ENCODE results near the gene DST. TPM values are rescaled to one million over a fixed set of nuclear protein-coding genes. Genes with fewer than 3 reads are reported as not detected.
"Not testable (repeated sequence)": the region's sequence is repeated elsewhere in the genome, so short reads cannot be mapped to it uniquely, and the experiment has no call there.

The DST gene
- total RNA-seq, 1 donor from 2014 or later: 151 TPM

DNA sequence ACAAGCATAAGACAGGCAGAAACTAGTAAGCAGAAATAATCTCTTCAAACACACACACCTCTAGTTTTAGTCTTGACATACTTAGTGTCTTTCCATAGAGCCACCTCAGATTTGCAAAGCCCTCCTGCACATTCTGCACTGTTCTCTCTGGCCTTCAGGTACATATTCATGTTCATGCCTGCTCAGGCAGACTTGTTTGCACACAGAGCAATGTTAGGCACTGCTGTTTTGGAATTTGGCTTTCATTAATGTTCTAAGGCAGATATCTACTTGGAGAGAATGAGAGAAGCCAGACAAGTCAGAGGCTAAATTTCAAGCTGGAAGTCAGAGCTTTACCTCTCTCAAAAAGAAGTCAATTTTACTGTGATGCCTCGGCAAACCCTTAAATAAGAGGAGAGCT lies 21.3 kb upstream of the DST start:
- Mint-ChIP-seq H3K36me3 (ENCODE audit: insufficient read depth) (peaks cover 2% of the 10 kb centered on the region), H3K4me3 (ENCODE audit: low read depth) (no peak overlapping the region), H3K9me3 (ENCODE audit: low read depth) (no peaks in the 10 kb centered on the region), H3K4me1 (ENCODE audit: low read depth) (peaks cover 12% of the 10 kb centered on the region), H3K27me3 (no peaks in the 10 kb centered on the region), H3K27ac (no peak overlapping the region)
- DNase-seq (ENCODE audit: low spot score, unreplicated experiment): no peak
- TF ChIP-seq, protein P1, sequence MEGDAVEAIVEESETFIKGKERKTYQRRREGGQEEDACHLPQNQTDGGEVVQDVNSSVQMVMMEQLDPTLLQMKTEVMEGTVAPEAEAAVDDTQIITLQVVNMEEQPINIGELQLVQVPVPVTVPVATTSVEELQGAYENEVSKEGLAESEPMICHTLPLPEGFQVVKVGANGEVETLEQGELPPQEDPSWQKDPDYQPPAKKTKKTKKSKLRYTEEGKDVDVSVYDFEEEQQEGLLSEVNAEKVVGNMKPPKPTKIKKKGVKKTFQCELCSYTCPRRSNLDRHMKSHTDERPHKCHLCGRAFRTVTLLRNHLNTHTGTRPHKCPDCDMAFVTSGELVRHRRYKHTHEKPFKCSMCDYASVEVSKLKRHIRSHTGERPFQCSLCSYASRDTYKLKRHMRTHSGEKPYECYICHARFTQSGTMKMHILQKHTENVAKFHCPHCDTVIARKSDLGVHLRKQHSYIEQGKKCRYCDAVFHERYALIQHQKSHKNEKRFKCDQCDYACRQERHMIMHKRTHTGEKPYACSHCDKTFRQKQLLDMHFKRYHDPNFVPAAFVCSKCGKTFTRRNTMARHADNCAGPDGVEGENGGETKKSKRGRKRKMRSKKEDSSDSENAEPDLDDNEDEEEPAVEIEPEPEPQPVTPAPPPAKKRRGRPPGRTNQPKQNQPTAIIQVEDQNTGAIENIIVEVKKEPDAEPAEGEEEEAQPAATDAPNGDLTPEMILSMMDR (IDR thresholded peaks at IDR 0.05; ENCODE audit: unreplicated experiment): no peak

GRCh38 chr6:56663344-56663743 lies 20.7 kb upstream of the DST start:
- H3K27ac Mint-ChIP-seq: no peak overlapping the region
- peaks cover 12% of the 10 kb centered on the region for H3K4me1 Mint-ChIP-seq (ENCODE audit: low read depth)

DNA sequence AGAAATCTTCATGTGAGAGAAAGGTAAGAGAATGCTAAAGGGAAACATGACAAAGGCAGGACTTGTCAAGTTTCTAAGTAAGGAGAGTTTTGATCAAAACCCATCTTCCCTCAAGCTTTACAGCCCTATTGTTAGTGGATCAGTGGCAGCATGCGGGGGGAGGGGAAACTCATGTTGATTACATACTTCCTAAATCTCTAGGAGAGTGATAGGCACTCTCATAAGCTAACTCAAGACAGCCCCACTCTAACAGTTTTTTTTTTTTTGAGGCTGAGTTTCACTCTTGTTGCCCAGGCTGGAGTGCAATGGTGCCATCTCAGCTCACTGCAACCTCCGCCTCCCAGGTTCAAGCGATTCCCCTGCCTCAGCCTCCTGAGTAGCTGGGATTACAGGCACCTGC lies 18.6 kb upstream of the DST start:
- not testable (repeated sequence) for H3K27me3 Mint-ChIP-seq; H3K4me3 Mint-ChIP-seq (ENCODE audit: low read depth); H3K27ac Mint-ChIP-seq; H3K9me3 Mint-ChIP-seq (ENCODE audit: low read depth); H3K36me3 Mint-ChIP-seq (ENCODE audit: insufficient read depth); DNase-seq (ENCODE audit: low spot score, unreplicated experiment)
- H3K4me1 Mint-ChIP-seq (ENCODE audit: low read depth): peaks cover 11% of the 10 kb centered on the region

More at GRCh38 chr6:56663344-56663743, 20.7 kb upstream of the DST start:
- Mint-ChIP-seq H3K27me3 (no peaks in the 10 kb centered on the region), H3K36me3 (ENCODE audit: insufficient read depth) (peaks cover 2% of the 10 kb centered on the region), H3K4me3 (ENCODE audit: low read depth) (no peak overlapping the region), H3K9me3 (ENCODE audit: low read depth) (no peaks in the 10 kb centered on the region)
- no peak for DNase-seq (ENCODE audit: low spot score, unreplicated experiment)
- TF ChIP-seq, protein P1 (IDR thresholded peaks at IDR 0.05; ENCODE audit: unreplicated experiment): no peak

DNA sequence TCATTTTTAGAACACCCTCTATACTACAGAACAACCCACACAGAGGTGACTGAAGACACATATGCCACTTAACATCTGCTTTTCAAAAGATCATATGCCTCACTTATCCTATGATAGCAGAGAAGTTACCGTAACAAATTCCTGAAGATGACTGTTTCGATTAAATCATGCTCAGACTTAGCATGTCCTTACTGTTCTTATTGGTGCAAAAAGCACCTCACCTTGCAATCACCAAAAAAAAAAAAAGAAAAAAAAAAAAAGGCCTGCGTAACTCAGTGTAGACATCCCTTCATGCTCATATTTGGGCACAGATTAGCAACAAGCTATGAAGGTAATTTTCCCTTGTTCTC lies 17.7 kb upstream of the DST start:
- H3K27ac Mint-ChIP-seq: no peak overlapping the region
- peaks cover 10% of the 10 kb centered on the region for H3K4me1 Mint-ChIP-seq (ENCODE audit: low read depth)
- TF ChIP-seq, protein P1 (IDR thresholded peaks at IDR 0.05; ENCODE audit: unreplicated experiment): no peak
- no peaks in the 10 kb centered on the region for H3K9me3 Mint-ChIP-seq (ENCODE audit: low read depth)
- peaks cover 2% of the 10 kb centered on the region for H3K36me3 Mint-ChIP-seq (ENCODE audit: insufficient read depth)
- no peaks in the 10 kb centered on the region for H3K27me3 Mint-ChIP-seq
- no peak for DNase-seq (ENCODE audit: low spot score, unreplicated experiment)
- no peak overlapping the region for H3K4me3 Mint-ChIP-seq (ENCODE audit: low read depth)

GRCh38 chr6:56659721-56660380 lies 17.2 kb upstream of the DST start:
- no peak overlapping the region for H3K4me3 Mint-ChIP-seq (ENCODE audit: low read depth)
- no peaks in the 10 kb centered on the region for H3K27me3 Mint-ChIP-seq
- H3K27ac Mint-ChIP-seq: no peak overlapping the region
- H3K36me3 Mint-ChIP-seq (ENCODE audit: insufficient read depth): peaks cover 2% of the 10 kb centered on the region
- TF ChIP-seq, protein P1 (IDR thresholded peaks at IDR 0.05; ENCODE audit: unreplicated experiment): no peak
- no peak for DNase-seq (ENCODE audit: low spot score, unreplicated experiment)
- no peaks in the 10 kb centered on the region for H3K9me3 Mint-ChIP-seq (ENCODE audit: low read depth)
- peaks cover 10% of the 10 kb centered on the region for H3K4me1 Mint-ChIP-seq (ENCODE audit: low read depth)

DNA sequence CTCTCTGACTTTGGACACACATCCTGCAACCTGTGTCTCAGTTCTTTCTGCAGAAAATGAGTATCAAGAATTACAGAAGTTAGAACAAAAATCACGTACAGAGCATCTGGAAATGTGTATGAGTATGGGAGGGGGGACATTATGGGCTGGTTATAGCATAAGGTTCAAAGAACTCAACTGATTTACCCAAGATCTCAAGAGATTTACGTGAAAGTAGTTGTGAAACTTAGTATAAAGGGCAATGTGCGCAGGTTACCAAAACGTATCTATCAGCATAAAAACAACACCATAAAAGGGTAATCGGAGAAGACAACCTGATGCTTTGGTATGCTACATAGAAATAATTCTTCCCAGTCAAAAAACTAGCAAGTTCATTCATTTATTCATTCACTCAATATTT lies 15.6 kb upstream of the DST start:
- H3K4me3 Mint-ChIP-seq (ENCODE audit: low read depth): no peak overlapping the region
- H3K27ac Mint-ChIP-seq: no peak overlapping the region
- peaks cover 6% of the 10 kb centered on the region for H3K4me1 Mint-ChIP-seq (ENCODE audit: low read depth)
- H3K27me3 Mint-ChIP-seq: no peaks in the 10 kb centered on the region
- H3K36me3 Mint-ChIP-seq (ENCODE audit: insufficient read depth): peaks cover 2% of the 10 kb centered on the region
- TF ChIP-seq, protein P1 (IDR thresholded peaks at IDR 0.05; ENCODE audit: unreplicated experiment): no peak
- H3K9me3 Mint-ChIP-seq (ENCODE audit: low read depth): no peaks in the 10 kb centered on the region
- no peak for DNase-seq (ENCODE audit: low spot score, unreplicated experiment)

All from progenitor cell of endocrine pancreas (in vitro differentiated cells).